ENCODE data around the gene PPP4C.

PPP4C gene

GRCh38 chr16:30066761-30067583, 8.8 kb upstream of the PPP4C start:
- H4K20me1 ChIP-seq (ENCODE audit: control insufficient read depth, insufficient read depth, low read depth, low read length), result peaks cover 24% of the 10 kb centered on the region
- peak overlapping the region; percentile 77 for H3K4me2 ChIP-seq (ENCODE audit: low read length)
- peaks cover 36% of the 10 kb centered on the region for H3K4me1 ChIP-seq (ENCODE audit: control insufficient read depth, low read length)
- H3K27me3 ChIP-seq (ENCODE audit: control insufficient read depth, low read length), result no peaks in the 10 kb centered on the region
- peaks cover 53% of the 10 kb centered on the region for H3F3A ChIP-seq (ENCODE audit: control insufficient read depth, insufficient read depth)
- H3K79me2 ChIP-seq (ENCODE audit: control insufficient read depth, low read length), result peaks cover 59% of the 10 kb centered on the region
- TF ChIP-seq, protein P1, sequence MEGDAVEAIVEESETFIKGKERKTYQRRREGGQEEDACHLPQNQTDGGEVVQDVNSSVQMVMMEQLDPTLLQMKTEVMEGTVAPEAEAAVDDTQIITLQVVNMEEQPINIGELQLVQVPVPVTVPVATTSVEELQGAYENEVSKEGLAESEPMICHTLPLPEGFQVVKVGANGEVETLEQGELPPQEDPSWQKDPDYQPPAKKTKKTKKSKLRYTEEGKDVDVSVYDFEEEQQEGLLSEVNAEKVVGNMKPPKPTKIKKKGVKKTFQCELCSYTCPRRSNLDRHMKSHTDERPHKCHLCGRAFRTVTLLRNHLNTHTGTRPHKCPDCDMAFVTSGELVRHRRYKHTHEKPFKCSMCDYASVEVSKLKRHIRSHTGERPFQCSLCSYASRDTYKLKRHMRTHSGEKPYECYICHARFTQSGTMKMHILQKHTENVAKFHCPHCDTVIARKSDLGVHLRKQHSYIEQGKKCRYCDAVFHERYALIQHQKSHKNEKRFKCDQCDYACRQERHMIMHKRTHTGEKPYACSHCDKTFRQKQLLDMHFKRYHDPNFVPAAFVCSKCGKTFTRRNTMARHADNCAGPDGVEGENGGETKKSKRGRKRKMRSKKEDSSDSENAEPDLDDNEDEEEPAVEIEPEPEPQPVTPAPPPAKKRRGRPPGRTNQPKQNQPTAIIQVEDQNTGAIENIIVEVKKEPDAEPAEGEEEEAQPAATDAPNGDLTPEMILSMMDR (IDR thresholded peaks at IDR 0.05; ENCODE audit: low read depth, low read length, poor library complexity, severe bottlenecking), result no peak
- TF ChIP-seq EZH2phosphoT487 (IDR thresholded peaks at IDR 0.05; ENCODE audit: borderline replicate concordance, low read length), result no peak
- peak overlapping the region; percentile 89 for H3K27ac ChIP-seq (ENCODE audit: low read depth, low read length)
- no peaks in the 10 kb centered on the region for H3K9me2 ChIP-seq (replicated peaks; ENCODE audit: control insufficient read depth, low read length)
- H3K9me3 ChIP-seq (ENCODE audit: control insufficient read depth, insufficient read depth, low read length), result no peaks in the 10 kb centered on the region
- peak overlapping the region; percentile 96 for H3K4me3 ChIP-seq (ENCODE audit: low read length)
- H3K36me3 ChIP-seq (ENCODE audit: control insufficient read depth, low read length), result peaks cover 74% of the 10 kb centered on the region

DNA sequence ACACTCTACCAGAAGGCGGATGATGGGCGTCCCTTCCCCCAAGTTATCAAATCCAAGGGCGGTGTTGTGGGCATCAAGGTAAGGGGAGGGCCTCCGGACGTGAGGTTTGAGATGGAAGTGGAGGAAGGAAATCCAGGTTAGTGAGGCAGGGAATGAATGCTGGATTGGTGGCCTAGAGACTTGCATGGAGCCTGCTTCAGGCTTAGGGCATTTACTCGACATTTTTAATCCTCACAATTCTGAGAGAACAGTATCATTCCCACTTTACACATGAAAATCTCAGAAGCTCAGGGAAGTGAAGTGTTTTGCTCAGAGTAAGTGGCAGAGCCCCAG, 8.2 kb upstream of the PPP4C start:
- Histone ChIP-seq H3K36me3 (ENCODE audit: control insufficient read depth, low read length) (peaks cover 80% of the 10 kb centered on the region), H3K4me2 (ENCODE audit: low read length) (peak overlapping the region; percentile 77), H3K9me2 (replicated peaks; ENCODE audit: control insufficient read depth, low read length) (no peaks in the 10 kb centered on the region), H3F3A (ENCODE audit: control insufficient read depth, insufficient read depth) (peaks cover 59% of the 10 kb centered on the region), H4K20me1 (ENCODE audit: control insufficient read depth, insufficient read depth, low read depth, low read length) (peaks cover 24% of the 10 kb centered on the region), H3K4me3 (ENCODE audit: low read length) (peak overlapping the region; percentile 96), H3K27ac (ENCODE audit: low read depth, low read length) (peak overlapping the region; percentile 89; the same call in 1 of the 2 replicates), H3K27me3 (ENCODE audit: control insufficient read depth, low read length) (no peaks in the 10 kb centered on the region), H3K79me2 (ENCODE audit: control insufficient read depth, low read length) (peaks cover 59% of the 10 kb centered on the region), H3K9me3 (ENCODE audit: control insufficient read depth, insufficient read depth, low read length) (no peaks in the 10 kb centered on the region), H3K4me1 (ENCODE audit: control insufficient read depth, low read length) (peaks cover 36% of the 10 kb centered on the region)
- no peak for TF ChIP-seq EZH2phosphoT487 (IDR thresholded peaks at IDR 0.05; ENCODE audit: borderline replicate concordance, low read length)
- TF ChIP-seq, protein P1 (IDR thresholded peaks at IDR 0.05; ENCODE audit: low read depth, low read length, poor library complexity, severe bottlenecking), result no peak

DNA sequence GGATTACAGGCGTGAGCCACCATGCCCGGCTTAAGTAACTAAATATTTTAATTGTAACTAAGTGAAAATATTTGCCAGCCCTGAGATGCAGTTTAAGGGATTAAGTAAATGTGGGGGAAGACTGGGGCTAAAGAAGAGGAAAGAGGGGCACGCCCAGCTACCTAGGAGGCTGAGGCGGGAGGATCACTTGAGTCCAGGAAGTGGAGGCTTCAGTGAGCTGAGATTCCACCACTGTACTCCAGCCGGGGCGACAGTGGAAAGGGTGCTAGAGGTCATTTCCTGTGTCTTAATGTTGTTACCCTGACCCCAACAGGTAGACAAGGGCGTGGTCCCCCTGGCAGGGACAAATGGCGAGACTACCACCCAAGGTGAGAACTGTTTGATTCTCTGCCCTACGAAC, 7.5 kb upstream of the PPP4C start:
- no peaks in the 10 kb centered on the region for H3K27me3 ChIP-seq (ENCODE audit: control insufficient read depth, low read length)
- peaks cover 59% of the 10 kb centered on the region for H3K79me2 ChIP-seq (ENCODE audit: control insufficient read depth, low read length)
- peaks cover 80% of the 10 kb centered on the region for H3K36me3 ChIP-seq (ENCODE audit: control insufficient read depth, low read length)
- H3K9me2 ChIP-seq (replicated peaks; ENCODE audit: control insufficient read depth, low read length), result no peaks in the 10 kb centered on the region
- no peaks in the 10 kb centered on the region for H3K9me3 ChIP-seq (ENCODE audit: control insufficient read depth, insufficient read depth, low read length)
- no peak overlapping the region for H3K27ac ChIP-seq (ENCODE audit: low read depth, low read length)
- peaks cover 33% of the 10 kb centered on the region for H3K4me1 ChIP-seq (ENCODE audit: control insufficient read depth, low read length)
- peaks cover 24% of the 10 kb centered on the region for H4K20me1 ChIP-seq (ENCODE audit: control insufficient read depth, insufficient read depth, low read depth, low read length)
- H3K4me2 ChIP-seq (ENCODE audit: low read length), result peak overlapping the region; percentile 12; the same call in 1 of the 2 replicates
- TF ChIP-seq EZH2phosphoT487 (IDR thresholded peaks at IDR 0.05; ENCODE audit: borderline replicate concordance, low read length), result no peak
- TF ChIP-seq, protein P1 (IDR thresholded peaks at IDR 0.05; ENCODE audit: low read depth, low read length, poor library complexity, severe bottlenecking), result no peak
- H3K4me3 ChIP-seq (ENCODE audit: low read length), result 0 out of 2 replicates have a peak overlapping the region, but pooled peaks have one; percentile 9
- H3F3A ChIP-seq (ENCODE audit: control insufficient read depth, insufficient read depth), result peaks cover 67% of the 10 kb centered on the region

All from DOHH2 (cell line).